ENCODE results near the gene TM9SF2. TPM values are rescaled to one million over a fixed set of nuclear protein-coding genes. Genes with fewer than 3 reads are reported as not detected.
A peak's percentile ranks its signal among the peaks of the same experiment; 100 is the strongest.

The TM9SF2 gene
- total RNA-seq, 1 donor from 2014 or later, result 118 TPM

- no peaks in the 10 kb centered on the region for H3K9me3 Mint-ChIP-seq (ENCODE audit: unreplicated experiment)
- peaks cover 12% of the 10 kb centered on the region for H3K27me3 Mint-ChIP-seq (ENCODE audit: low read depth, unreplicated experiment)
- Histone ChIP-seq H3K36me3 (ENCODE audit: insufficient read depth, low read length) (no peaks in the 10 kb centered on the region), H3K27me3 (ENCODE audit: insufficient read depth, low read length) (no peaks in the 10 kb centered on the region), H3K9ac (ENCODE audit: low read length) (peak within 1 kb of the TSS; percentile 80), H4K20me1 (ENCODE audit: insufficient read depth, low read length) (no peaks in the 10 kb centered on the region), H3K4me3 (ENCODE audit: insufficient read depth, low read depth, low read length) (peak within 1 kb of the TSS; percentile 78), H3K27ac (ENCODE audit: low read depth, low read length) (peak within 1 kb of the TSS; percentile 55), H3K9me3 (ENCODE audit: insufficient read depth, low read depth, low read length) (no peaks in the 10 kb centered on the region), H3K79me2 (ENCODE audit: insufficient read depth, low read length) (no peaks in the 10 kb centered on the region), H2AFZ (ENCODE audit: low read depth, low read length) (peak within 1 kb of the TSS; percentile 95), H3K4me2 (ENCODE audit: low read length) (peak within 1 kb of the TSS; percentile 98), H3K4me1 (ENCODE audit: insufficient read depth, low read length) (peaks cover 6% of the 10 kb centered on the region)
- H3K27ac Mint-ChIP-seq (ENCODE audit: unreplicated experiment), result peak within 1 kb of the TSS; percentile 55
- no peaks in the 10 kb centered on the region for H3K36me3 Mint-ChIP-seq (ENCODE audit: low read depth, unreplicated experiment)
- DNase-seq (ENCODE audit: low read depth) (peak; percentile 55), FAIRE-seq (no peak)
- peak within 1 kb of the TSS; percentile 84 for H3K4me3 Mint-ChIP-seq (ENCODE audit: unreplicated experiment)
- no peak for TF ChIP-seq CTCF (IDR thresholded peaks at IDR 0.05; ENCODE audit: insufficient read depth, low read depth, low read length)
- TF ChIP-seq EZH2 (IDR thresholded peaks at IDR 0.05; ENCODE audit: insufficient read depth, low read length), result no peak
- H3K4me1 Mint-ChIP-seq (ENCODE audit: low read depth, unreplicated experiment), result peaks cover 5% of the 10 kb centered on the region
These were observed 105.2 kb downstream of the TM9SF2 start, which contains the start of gene CLYBL for GRCh38 chr13:99606324-99607066. CLYBL (plus strand) TSS chr13:99606690.

- H3K36me3 Mint-ChIP-seq (ENCODE audit: low read depth, unreplicated experiment), result no peaks in the 10 kb centered on the region
- H3K27ac Mint-ChIP-seq (ENCODE audit: unreplicated experiment), result no peak overlapping the region
- H3K27me3 Mint-ChIP-seq (ENCODE audit: low read depth, unreplicated experiment), result peaks cover 2% of the 10 kb centered on the region
- DNase-seq (ENCODE audit: low read depth) (no peak), FAIRE-seq (no peak)
- H3K9me3 Mint-ChIP-seq (ENCODE audit: unreplicated experiment), result no peaks in the 10 kb centered on the region
- Histone ChIP-seq H3K9ac (ENCODE audit: low read length) (no peak overlapping the region), H4K20me1 (ENCODE audit: insufficient read depth, low read length) (no peaks in the 10 kb centered on the region), H3K27ac (ENCODE audit: low read depth, low read length) (no peak overlapping the region), H3K36me3 (ENCODE audit: insufficient read depth, low read length) (no peaks in the 10 kb centered on the region), H3K4me1 (ENCODE audit: insufficient read depth, low read length) (peaks cover 6% of the 10 kb centered on the region), H3K79me2 (ENCODE audit: insufficient read depth, low read length) (no peaks in the 10 kb centered on the region), H3K9me3 (ENCODE audit: insufficient read depth, low read depth, low read length) (no peaks in the 10 kb centered on the region), H2AFZ (ENCODE audit: low read depth, low read length) (no peak overlapping the region), H3K27me3 (ENCODE audit: insufficient read depth, low read length) (no peaks in the 10 kb centered on the region), H3K4me2 (ENCODE audit: low read length) (no peak overlapping the region), H3K4me3 (ENCODE audit: insufficient read depth, low read depth, low read length) (no peak overlapping the region)
- H3K4me1 Mint-ChIP-seq (ENCODE audit: low read depth, unreplicated experiment), result peaks cover 5% of the 10 kb centered on the region
- H3K4me3 Mint-ChIP-seq (ENCODE audit: unreplicated experiment), result no peak overlapping the region
- TF ChIP-seq EZH2 (IDR thresholded peaks at IDR 0.05; ENCODE audit: insufficient read depth, low read length) (no peak), CTCF (IDR thresholded peaks at IDR 0.05; ENCODE audit: insufficient read depth, low read depth, low read length) (no peak)
These were observed 107.1 kb downstream of the TM9SF2 start for GRCh38 chr13:99608345-99608744.

GRCh38 chr13:99610702-99611289 lies 109.5 kb downstream of the TM9SF2 start:
- no peaks in the 10 kb centered on the region for H3K36me3 Mint-ChIP-seq (ENCODE audit: low read depth, unreplicated experiment)
- no peaks in the 10 kb centered on the region for H3K9me3 Mint-ChIP-seq (ENCODE audit: unreplicated experiment)
- no peak overlapping the region for H3K4me2 ChIP-seq (ENCODE audit: low read length)
- no peaks in the 10 kb centered on the region for H3K79me2 ChIP-seq (ENCODE audit: insufficient read depth, low read length)
- peaks cover 3% of the 10 kb centered on the region for H3K4me1 Mint-ChIP-seq (ENCODE audit: low read depth, unreplicated experiment)
- no peak overlapping the region for H3K4me3 Mint-ChIP-seq (ENCODE audit: unreplicated experiment)
- no peak overlapping the region for H3K27ac ChIP-seq (ENCODE audit: low read depth, low read length)
- H4K20me1 ChIP-seq (ENCODE audit: insufficient read depth, low read length), result no peaks in the 10 kb centered on the region
- no peaks in the 10 kb centered on the region for H3K27me3 ChIP-seq (ENCODE audit: insufficient read depth, low read length)
- FAIRE-seq, result no peak
- no peak for TF ChIP-seq EZH2 (IDR thresholded peaks at IDR 0.05; ENCODE audit: insufficient read depth, low read length)
- no peak for TF ChIP-seq CTCF (IDR thresholded peaks at IDR 0.05; ENCODE audit: insufficient read depth, low read depth, low read length)
- H3K9ac ChIP-seq (ENCODE audit: low read length), result no peak overlapping the region
- no peak overlapping the region for H3K27ac Mint-ChIP-seq (ENCODE audit: unreplicated experiment)
- peaks cover 5% of the 10 kb centered on the region for H3K4me1 ChIP-seq (ENCODE audit: insufficient read depth, low read length)
- H3K36me3 ChIP-seq (ENCODE audit: insufficient read depth, low read length), result no peaks in the 10 kb centered on the region
- DNase-seq (ENCODE audit: low read depth), result no peak
- no peak overlapping the region for H3K4me3 ChIP-seq (ENCODE audit: insufficient read depth, low read depth, low read length)
- H3K27me3 Mint-ChIP-seq (ENCODE audit: low read depth, unreplicated experiment), result no peaks in the 10 kb centered on the region
- no peak overlapping the region for H2AFZ ChIP-seq (ENCODE audit: low read depth, low read length)
- H3K9me3 ChIP-seq (ENCODE audit: insufficient read depth, low read depth, low read length), result no peaks in the 10 kb centered on the region

Measured in astrocyte (in vitro differentiated cells and primary cell).